ENCODE results near the gene SERINC1.

- no peak for TF ChIP-seq POLR2A (IDR thresholded peaks at IDR 0.05)
- no peak for TF ChIP-seq CTCF (IDR thresholded peaks at IDR 0.05)
Observed at GRCh38 chr6:122484760-122485159, 13.2 kb upstream of the SERINC1 start.
